Karpas-422 (cell line): ENCODE results near the gene OR11G2. TPM values are rescaled to one million over a fixed set of nuclear protein-coding genes. Genes with fewer than 3 reads are reported as not detected.
A peak's percentile ranks its signal among the peaks of the same experiment; 100 is the strongest.
"Not testable (repeated sequence)": the region's sequence is repeated elsewhere in the genome, so short reads cannot be mapped to it uniquely, and the experiment has no call there.

Source experiments
- DNase-seq: peaks from one replicate; pipeline ENCODE4 v3.0.0-alpha.2; 2015
- H2AFZ ChIP-seq: fragments of 200-600 bp; sonication (generic); 2 replicates; pipeline ENCODE4 v1.6.1; 2014; ENCODE audit warnings: antibody characterized with exemption, low read length, mixed read lengths
- H3K27ac ChIP-seq: fragments of 200-600 bp; sonication (generic); 2 replicates; pipeline ENCODE4 v1.5.1; 2014; ENCODE audit warnings: mild to moderate bottlenecking, low read length, moderate library complexity
- H3K27me3 ChIP-seq: fragments of 200-600 bp; sonication (generic); 2 replicates; pipeline ENCODE4 v1.6.1; 2014; ENCODE audit warnings: low read length, mixed read lengths
- H3K36me3 ChIP-seq: fragments of 200-600 bp; sonication (generic); 2 replicates; pipeline ENCODE4 v1.6.1; 2014; ENCODE audit warnings: low read length, mixed read lengths; ENCODE audit not compliant: insufficient read depth
- H3K4me1 ChIP-seq: fragments of 200-600 bp; sonication (generic); 2 replicates; pipeline ENCODE4 v1.6.1; 2014; ENCODE audit warnings: mild to moderate bottlenecking, low read length, mixed read lengths
- H3K4me2 ChIP-seq: fragments of 200-600 bp; sonication (generic); 2 replicates; pipeline ENCODE4 v1.6.1; 2014; ENCODE audit warnings: low read length, low read depth, mild to moderate bottlenecking; ENCODE audit not compliant: poor library complexity, severe bottlenecking
- H3K4me3 ChIP-seq: fragments of 200-600 bp; sonication (generic); 2 replicates; pipeline ENCODE4 v1.5.1; 2014; ENCODE audit warnings: mild to moderate bottlenecking, antibody characterized with exemption, low read length, mixed read lengths
- H3K79me2 ChIP-seq: fragments of 200-600 bp; sonication (generic); 2 replicates; pipeline ENCODE4 v1.6.1; 2014; ENCODE audit warnings: mild to moderate bottlenecking, low read length, mixed read lengths
- H3K9ac ChIP-seq: fragments of 200-600 bp; sonication (generic); 2 replicates; pipeline ENCODE4 v1.6.0; 2014; ENCODE audit warnings: low read length
- H3K9me2 ChIP-seq: fragments of 200-600 bp; sonication (generic), shearing (Covaris generic); replicated peaks from 2 replicates; pipeline ENCODE4 v1.6.0; 2014; ENCODE audit warnings: mild to moderate bottlenecking, low read length, moderate library complexity; ENCODE audit not compliant: insufficient read depth
- H3K9me3 ChIP-seq: fragments of 300-700, 200-600 bp; sonication (generic); 2 replicates; pipeline ENCODE4 v1.6.1; 2014; ENCODE audit warnings: low read length, mixed read lengths
- H4K20me1 ChIP-seq: fragments of 200-600 bp; sonication (generic); 2 replicates; pipeline ENCODE4 v1.6.1; 2014; ENCODE audit warnings: mild to moderate bottlenecking, antibody characterized with exemption, low read length, low read depth; ENCODE audit not compliant: insufficient read depth
- small RNA-seq: library from RNA; depleted of rRNA; stranded (forward); fragments of <200 nt; gene quantifications from one replicate; pipeline ENCODE3, GENCODE V24; 2014
- total RNA-seq: library from RNA; depleted of rRNA; stranded (reverse); fragments of >200 nt; shearing (Covaris generic); gene quantifications from 2 replicates; pipeline ENCODE4 v1.2.3, GENCODE V29; 2014; ENCODE audit warnings: low replicate concordance; rRNA removed

Gene OR11G2
- total RNA-seq, 1 experiment from 2014 or later = not detected

DNA sequence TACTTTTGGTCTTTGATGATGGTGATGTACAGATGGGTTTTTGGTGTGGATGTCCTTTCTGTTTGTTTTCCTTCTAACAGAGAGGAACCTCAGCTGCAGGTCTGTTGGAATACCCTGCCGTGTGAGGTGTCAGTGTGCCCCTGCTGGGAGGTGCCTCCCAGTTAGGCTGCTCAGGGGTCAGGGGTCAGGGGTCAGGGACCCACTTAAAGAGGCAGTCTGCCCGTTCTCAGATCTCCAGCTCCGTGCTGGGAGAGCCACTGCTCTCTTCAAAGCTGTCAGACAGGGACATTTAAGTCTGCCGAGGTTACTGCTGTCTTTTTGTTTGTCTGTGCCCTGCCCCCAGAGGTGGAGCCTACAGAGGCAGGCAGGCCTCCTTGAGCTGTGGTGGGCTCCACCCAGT, 44.7 kb downstream of the OR11G2 start:
- H3K27ac ChIP-seq, H3K4me1 ChIP-seq, H3K27me3 ChIP-seq, H3K9me3 ChIP-seq, H3K9me2 ChIP-seq, H3K9ac ChIP-seq, H3K36me3 ChIP-seq, H4K20me1 ChIP-seq, H3K4me2 ChIP-seq, H2AFZ ChIP-seq, H3K4me3 ChIP-seq, H3K79me2 ChIP-seq, DNase-seq: not testable (repeated sequence)

- no peak overlapping the region for H3K9ac ChIP-seq
- H3K36me3 ChIP-seq = no peaks in the 10 kb centered on the region
- H3K79me2 ChIP-seq = no peaks in the 10 kb centered on the region
- H3K27me3 ChIP-seq = 0 out of 2 replicates have a peak, but pooled peaks cover 3% of the 10 kb centered on the region
- H3K4me1 ChIP-seq = no peaks in the 10 kb centered on the region
- H3K4me3 ChIP-seq = no peak overlapping the region
- no peak overlapping the region for H3K4me2 ChIP-seq
- DNase-seq = peak; percentile 78
- no peaks in the 10 kb centered on the region for H4K20me1 ChIP-seq
- peaks cover 3% of the 10 kb centered on the region; the same call in 1 of the 2 replicates for H3K9me3 ChIP-seq
- H2AFZ ChIP-seq = no peak overlapping the region
- H3K27ac ChIP-seq = no peak overlapping the region
- H3K9me2 ChIP-seq = no peaks in the 10 kb centered on the region
These were observed 57.0 kb downstream of the OR11G2 start for GRCh38 chr14:20247646-20248246.

Small RNA genes within 50 kb of the gene (small RNA-seq; reads per million reads assigned to genes)
- gene GTF2IP22 = not detected

Other genes with a start within 250 kb of the OR11G2 start
- not detected in 2 replicates for gene OR4K15, start 215.3 kb upstream of the OR11G2 start, total RNA-seq
- not detected in 2 replicates for gene OR4Q2, start 188.7 kb upstream of the OR11G2 start, total RNA-seq
- gene OR4K14, start 171.6 kb upstream of the OR11G2 start, total RNA-seq = not detected in 2 replicates
- gene OR4K13, start 154.9 kb upstream of the OR11G2 start, total RNA-seq = not detected in 2 replicates
- not detected in 2 replicates for gene OR4L1, start 130.9 kb upstream of the OR11G2 start, total RNA-seq
- gene OR4K17, start 80.2 kb upstream of the OR11G2 start, total RNA-seq = not detected in 2 replicates
- not detected in 2 replicates for gene OR4N5, start 52.1 kb upstream of the OR11G2 start, total RNA-seq
- gene OR11H6, start 32.8 kb downstream of the OR11G2 start, total RNA-seq = not detected in 2 replicates
- gene OR11H7, start 38.1 kb downstream of the OR11G2 start, total RNA-seq = not detected in 2 replicates
- gene OR11H4, start 48.4 kb downstream of the OR11G2 start, total RNA-seq = not detected in 2 replicates
- gene TTC5, start 115.1 kb downstream of the OR11G2 start, total RNA-seq = 24.6 and 28.0 TPM in 2 replicates
- 103 and 127 TPM in 2 replicates for gene CCNB1IP1, start 142.4 kb downstream of the OR11G2 start, total RNA-seq
- 25.0 and 33.4 TPM in 2 replicates for gene PARP2, start 152.7 kb downstream of the OR11G2 start, total RNA-seq
- 23.0 and 23.1 TPM in 2 replicates for gene TEP1, start 222.6 kb downstream of the OR11G2 start, total RNA-seq
- gene KLHL33, start 245.3 kb downstream of the OR11G2 start, total RNA-seq = not detected in 2 replicates